Endothelial cell of umbilical vein (primary cell): ENCODE results near the gene ABL1. TPM values are rescaled to one million over a fixed set of nuclear protein-coding genes. Genes with fewer than 3 reads are reported as not detected.

Source experiments
- BruUV-seq: library from RNA; stranded (reverse); fragments of 400-500 nt; replicated peaks from 2 replicates; lab custom pipeline; 2021; lab: Mats Ljungman, UMichigan
- CTCF ChIA-PET: fragments of 300-600, 350-600 bp; sonication (Branson Sonifier 250); formaldehyde crosslinking; loops from one replicate; lab custom pipeline; 2021; ENCODE audit warnings: antibody characterized with exemption, inconsistent platforms; lab: Charles Lee
- POLR2A ChIA-PET: fragments of 300-600, 350-600 bp; sonication (Branson Sonifier 250); formaldehyde crosslinking; loops from one replicate; lab custom pipeline; 2021; ENCODE audit warnings: antibody characterized with exemption, inconsistent platforms; lab: Charles Lee
- DNase-seq: peaks from one replicate; pipeline ENCODE4 v3.0.0-alpha.2; 2011; ENCODE audit warnings: low read depth, low spot score
- FAIRE-seq: peaks from 2 replicates; lab custom pipeline; 2011; peaks lifted over from hg19 to GRCh38; lab: Jason Lieb, UNC
- H2AFZ ChIP-seq: 2 replicates; pipeline ENCODE4 v1.6.0; 2012; ENCODE audit warnings: low read depth, low read length, control low read depth, inconsistent platforms
- H3K27ac ChIP-seq: 2 replicates; pipeline ENCODE4 v1.5.1; 2011; ENCODE audit warnings: low read depth, mild to moderate bottlenecking, control low read depth, low read length, moderate library complexity; ENCODE audit not compliant: insufficient read depth
- H3K27me3 ChIP-seq, 2 experiments: 2 replicates each; pipeline versions ENCODE4 v1.6.0 to v1.6.1; 2011; ENCODE audit warnings: low read length in 2 of 2, mixed read lengths in 1 of 2; ENCODE audit not compliant: control insufficient read depth in 2 of 2, insufficient read depth in 2 of 2
- H3K36me3 ChIP-seq, 2 experiments: 2 replicates in 1 of 2; 3 replicates in 1 of 2; pipeline ENCODE4 v1.5.1; 2011; ENCODE audit warnings: low read length in 2 of 2, mild to moderate bottlenecking in 1 of 2, moderate library complexity in 1 of 2; ENCODE audit not compliant: control insufficient read depth in 2 of 2, insufficient read depth in 2 of 2; ENCODE audit errors: extremely low read depth in 1 of 2
- H3K4me1 ChIP-seq: 3 replicates; pipeline ENCODE4 v1.5.1; 2011; ENCODE audit warnings: mild to moderate bottlenecking, low read length; ENCODE audit not compliant: control insufficient read depth, insufficient read depth; ENCODE audit errors: extremely low read depth
- H3K4me2 ChIP-seq: 2 replicates; pipeline ENCODE4 v1.6.1; 2011; ENCODE audit warnings: low read length, control low read depth, mixed read lengths; ENCODE audit not compliant: insufficient read depth
- H3K4me3 ChIP-seq, 3 experiments: fragments of 200-600 bp in 1 of 3; sonication (generic), shearing (Covaris generic) in 1 of 3; replicated peaks in 1 of 3; 2 replicates each; pipeline ENCODE4 v1.5.1; 2011 to 2016; ENCODE audit warnings: control low read depth in 3 of 3, low read length in 3 of 3, mild to moderate bottlenecking in 2 of 3, inconsistent platforms in 1 of 3, low read depth in 1 of 3, moderate library complexity in 1 of 3; ENCODE audit not compliant: insufficient read depth in 1 of 3
- H3K79me2 ChIP-seq: 2 replicates; pipeline ENCODE4 v1.6.0; 2012; ENCODE audit warnings: low read length, inconsistent platforms; ENCODE audit not compliant: control insufficient read depth, insufficient read depth
- H3K9ac ChIP-seq: replicated peaks from 2 replicates; pipeline ENCODE3; 2011; ENCODE audit warnings: low read length, control low read depth; ENCODE audit not compliant: insufficient read depth; ENCODE audit errors: extremely low read depth
- H3K9me1 ChIP-seq: replicated peaks from 3 replicates; pipeline ENCODE4 v1.6.0; 2011; ENCODE audit warnings: mild to moderate bottlenecking, low read length; ENCODE audit not compliant: control insufficient read depth, insufficient read depth; ENCODE audit errors: extremely low read depth
- H3K9me3 ChIP-seq: replicated peaks from 2 replicates; pipeline ENCODE4 v1.5.1; 2012; ENCODE audit warnings: low read length, inconsistent platforms; ENCODE audit not compliant: control insufficient read depth, insufficient read depth
- H4K20me1 ChIP-seq: replicated peaks from 2 replicates; pipeline ENCODE3; 2011; ENCODE audit warnings: mild to moderate bottlenecking, low read length; ENCODE audit not compliant: control insufficient read depth, insufficient read depth; ENCODE audit errors: extremely low read depth
- EZH2 ChIP-seq: IDR thresholded peaks from 2 replicates; pipeline ENCODE4 v1.6.1; 2012; ENCODE audit warnings: borderline replicate concordance, low read depth, mild to moderate bottlenecking, moderate library complexity, low read length, inconsistent platforms; ENCODE audit not compliant: severe bottlenecking
- FOS ChIP-seq: IDR thresholded peaks from 2 replicates; pipeline ENCODE4 v1.6.1; 2011; ENCODE audit warnings: mild to moderate bottlenecking, low read length, moderate library complexity, borderline replicate concordance; ENCODE audit not compliant: insufficient read depth
- GATA2 ChIP-seq: IDR thresholded peaks from 2 replicates; pipeline ENCODE4 v1.7.0; 2011; ENCODE audit warnings: low read depth, mild to moderate bottlenecking, moderate library complexity, mixed read lengths, low read length; ENCODE audit not compliant: insufficient read length, insufficient read depth
- JUN ChIP-seq: IDR thresholded peaks from 2 replicates; pipeline ENCODE4 v1.6.1; 2011; ENCODE audit warnings: borderline replicate concordance, low read depth; ENCODE audit not compliant: insufficient read length, insufficient read depth
- MYC ChIP-seq: IDR thresholded peaks from one replicate; pipeline ENCODE4 v1.6.1; 2011; ENCODE audit warnings: mild to moderate bottlenecking, low read depth, low read length
- POLR2A ChIP-seq: IDR thresholded peaks from 2 replicates; pipeline ENCODE4 v1.6.1; 2012; ENCODE audit warnings: low read depth, mild to moderate bottlenecking, control low read depth, low read length
- POLR2AphosphoS5 ChIP-seq: IDR thresholded peaks from 2 replicates; pipeline ENCODE4 v1.6.1; 2012; ENCODE audit warnings: low read depth, mild to moderate bottlenecking, control low read depth, low read length, moderate library complexity; ENCODE audit not compliant: insufficient read depth
- dilution Hi-C: fragments of 300-500 bp; cut with MboI; formaldehyde crosslinking; loops from one replicate; pipeline ENCODE4 v1.15.0; 2019; ENCODE audit warnings: low sequenced_read_pairs; ENCODE audit not compliant: extremely low pct_ligation_motif_present
- intact Hi-C: fragments of 100-400 bp; cut with micrococcal nuclease; formaldehyde crosslinking; loops from one replicate; pipeline ENCODE4 v1.10.0; 2022
- polyA plus RNA-seq, 4 experiments: library from polyadenylated mRNA; depleted of rRNA in 3 of 4; stranded (reverse) in 3 of 4; unstranded in 1 of 4; fragments of >200 nt; gene quantifications; 2 replicates each; pipeline versions ENCODE4 v1.2.1 to v1.2.3, GENCODE V29; 2011 to 2012; ENCODE audit warnings: missing spikeins in 1 of 4
- total RNA-seq: library from RNA; stranded (reverse); gene quantifications from 2 replicates; pipeline ENCODE4 v1.2.3, GENCODE V29; 2021
- TF ChIP-seq, protein P1 (sequence below), 2 donors: IDR thresholded peaks; 1 replicate in 1 of 2; 2 replicates in 1 of 2; pipeline ENCODE4 v1.5.1; 2011; ENCODE audit warnings: low read length in 2 of 2, mild to moderate bottlenecking in 2 of 2, moderate library complexity in 2 of 2, control low read depth in 1 of 2, inconsistent platforms in 1 of 2, low read depth in 1 of 2; ENCODE audit not compliant: insufficient read depth in 1 of 2; ENCODE audit errors: extremely low read depth in 1 of 2
- TF ChIP-seq, protein P2 (sequence below): IDR thresholded peaks from 2 replicates; pipeline ENCODE4 v1.6.1; 2011; ENCODE audit not compliant: insufficient read depth, insufficient read length

Gene ABL1
- total and polyA plus RNA-seq, 2 donors (not counting 3 experiments of a cell fraction or from before 2014, with no cell fraction given) = 32.1 to 87.1 TPM

DNA sequence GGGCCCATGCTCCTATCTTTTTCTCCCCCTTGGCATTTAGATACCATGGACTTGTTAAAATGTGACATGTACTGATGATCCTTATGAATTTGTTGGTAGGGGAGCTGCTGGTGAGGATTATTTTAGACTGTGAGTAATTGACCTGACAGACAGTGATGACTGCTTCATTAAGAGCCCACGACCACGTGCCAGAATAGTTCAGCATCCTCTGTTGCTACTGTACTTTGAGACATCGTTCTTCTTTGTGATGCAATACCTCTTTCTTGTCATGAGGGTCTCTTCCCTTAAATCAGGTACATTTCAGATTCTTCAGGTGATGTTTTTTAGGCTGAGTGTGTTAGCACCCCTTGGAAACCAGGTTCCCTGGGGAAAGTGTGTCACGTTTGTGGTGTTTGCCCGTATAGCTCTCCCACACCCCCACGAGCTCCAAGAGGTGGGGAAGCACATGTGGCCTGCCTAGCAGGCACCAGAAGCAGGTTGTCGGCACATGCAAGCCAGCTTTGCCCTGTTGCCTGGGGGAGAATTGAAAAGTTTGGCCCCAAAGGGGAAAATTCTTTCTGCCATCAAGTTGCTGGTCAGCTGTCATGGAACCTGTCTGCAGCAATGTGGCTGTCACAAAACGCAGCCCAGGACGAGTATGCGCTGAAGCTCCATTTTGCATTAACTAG lies 36.5 kb downstream of the ABL1 start:
- H4K20me1 ChIP-seq = no peaks in the 10 kb centered on the region
- FAIRE-seq = no peak
- no peak overlapping the region for H3K4me3 ChIP-seq
- H2AFZ ChIP-seq = no peak overlapping the region
- TF ChIP-seq EZH2 = no peak
- no peak for TF ChIP-seq JUN
- TF ChIP-seq, protein P1, sequence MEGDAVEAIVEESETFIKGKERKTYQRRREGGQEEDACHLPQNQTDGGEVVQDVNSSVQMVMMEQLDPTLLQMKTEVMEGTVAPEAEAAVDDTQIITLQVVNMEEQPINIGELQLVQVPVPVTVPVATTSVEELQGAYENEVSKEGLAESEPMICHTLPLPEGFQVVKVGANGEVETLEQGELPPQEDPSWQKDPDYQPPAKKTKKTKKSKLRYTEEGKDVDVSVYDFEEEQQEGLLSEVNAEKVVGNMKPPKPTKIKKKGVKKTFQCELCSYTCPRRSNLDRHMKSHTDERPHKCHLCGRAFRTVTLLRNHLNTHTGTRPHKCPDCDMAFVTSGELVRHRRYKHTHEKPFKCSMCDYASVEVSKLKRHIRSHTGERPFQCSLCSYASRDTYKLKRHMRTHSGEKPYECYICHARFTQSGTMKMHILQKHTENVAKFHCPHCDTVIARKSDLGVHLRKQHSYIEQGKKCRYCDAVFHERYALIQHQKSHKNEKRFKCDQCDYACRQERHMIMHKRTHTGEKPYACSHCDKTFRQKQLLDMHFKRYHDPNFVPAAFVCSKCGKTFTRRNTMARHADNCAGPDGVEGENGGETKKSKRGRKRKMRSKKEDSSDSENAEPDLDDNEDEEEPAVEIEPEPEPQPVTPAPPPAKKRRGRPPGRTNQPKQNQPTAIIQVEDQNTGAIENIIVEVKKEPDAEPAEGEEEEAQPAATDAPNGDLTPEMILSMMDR (IDR thresholded peaks at IDR 0.05; ENCODE audit: extremely low read depth in 1 of 2, insufficient read depth in 1 of 2, low read depth in 1 of 2, low read length in 2 of 2) = no peak
- TF ChIP-seq POLR2A = no peak
- no peak for TF ChIP-seq POLR2AphosphoS5
- TF ChIP-seq MYC = no peak
- TF ChIP-seq, protein P2, sequence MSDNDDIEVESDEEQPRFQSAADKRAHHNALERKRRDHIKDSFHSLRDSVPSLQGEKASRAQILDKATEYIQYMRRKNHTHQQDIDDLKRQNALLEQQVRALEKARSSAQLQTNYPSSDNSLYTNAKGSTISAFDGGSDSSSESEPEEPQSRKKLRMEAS = no peak
- TF ChIP-seq GATA2 = no peak
- TF ChIP-seq FOS = no peak
- H3K9me3 ChIP-seq = no peaks in the 10 kb centered on the region
- ChIA-PET CTCF (interaction anchor here (0.9 to 1.3 kb wide), 3 partner anchors 127 to 175 kb away, joined by 3 to 5 read pairs (median 3); no protein-coding TSS in a partner anchor), POLR2A (no interaction called here)
- intact Hi-C loops (loop anchor here (2.0 kb wide), 1 partner anchor 69 kb away; no protein-coding TSS in a partner anchor), dilution Hi-C loops (loop anchor here (25.0 kb wide), 1 partner anchor 184 kb away; the partner anchor contains the start of gene EXOSC2)
- H3K9me1 ChIP-seq = no peaks in the 10 kb centered on the region
- no peak overlapping the region for H3K4me2 ChIP-seq
- H3K27ac ChIP-seq = no peak overlapping the region
- DNase-seq = no peak
- peaks cover 46% of the 10 kb centered on the region for H3K79me2 ChIP-seq
- no peak overlapping the region for H3K9ac ChIP-seq
- BruUV-seq = no TSS peak
- no peaks in the 10 kb centered on the region for H3K27me3 ChIP-seq
- peaks cover 33 to 49% of the 10 kb centered on the region in 2 experiments for H3K36me3 ChIP-seq
- no peaks in the 10 kb centered on the region for H3K4me1 ChIP-seq
